Ovary (tissue), 9 donors: Measurements from ENCODE around the gene SLC24A2. TPM values are rescaled to one million over a fixed set of nuclear protein-coding genes. Genes with fewer than 3 reads are reported as not detected.

Experiments
- DNase-seq, 5 donors: peaks; one replicate each; pipeline ENCODE4 v3.0.0-alpha.2; 2019 to 2020
- H3K27ac ChIP-seq, 2 donors: fragments of 200-600 bp; one replicate each; pipeline versions ENCODE4 v1.5.1 to v1.8.0; 2019 to 2022
- H3K27me3 ChIP-seq: fragments of 200-600 bp; one replicate; pipeline ENCODE4 v1.8.0; 2022
- H3K36me3 ChIP-seq: fragments of 200-600 bp; sonication (generic); one replicate; pipeline ENCODE4 v1.5.1; 2019
- H3K4me1 ChIP-seq: one replicate; pipeline ENCODE4 v1.8.1; 2013; ENCODE audit warnings: mild to moderate bottlenecking, moderate library complexity; ENCODE audit not compliant: insufficient read depth
- H3K4me3 ChIP-seq: fragments of 200-600 bp; sonication (generic); one replicate; pipeline ENCODE4 v1.5.1; 2017
- H3K9me3 ChIP-seq, 2 donors: fragments of 200-600 bp in 1 of 2; sonication (generic) in 1 of 2; one replicate each; pipeline versions ENCODE4 v1.5.1 to v1.8.1; 2013 to 2019; ENCODE audit warnings: mild to moderate bottlenecking in 1 of 2, moderate library complexity in 1 of 2
- CTCF ChIP-seq, 3 donors: fragments of 450-650 bp in 2 of 3; fragments of 200-600 bp in 1 of 3; IDR thresholded peaks; one replicate each; pipeline versions ENCODE4 v1.5.1 to v1.8.0; 2016 to 2022; ENCODE audit warnings: antibody characterized with exemption in 3 of 3, mild to moderate bottlenecking in 1 of 3
- EP300 ChIP-seq: sonication (generic); formaldehyde crosslinking; IDR thresholded peaks from one replicate; pipeline ENCODE4 v1.6.1; 2017; ENCODE audit warnings: antibody characterized with exemption
- POLR2A ChIP-seq: fragments of 450-650 bp; IDR thresholded peaks from one replicate; pipeline ENCODE4 v1.6.1; 2017; ENCODE audit warnings: antibody characterized with exemption, mild to moderate bottlenecking, moderate library complexity
- WGBS, 3 donors: extraction: QIAGEN DNeasy Blood & Tissue Kit in 1 of 3; methylation state at CpG; one replicate each; pipeline versions ENCODE4 v1.1.5 to v1.1.7; 2013 to 2017; 5-methylcytosine and 5-hydroxymethylcytosine counted together
- intact Hi-C, 4 donors: fragments of 100-400 bp; cut with DNase I; formaldehyde crosslinking; loops; one replicate each; pipeline versions ENCODE4 v1.11.0 to v1.15.1; 2022 to 2023
- polyA plus RNA-seq, 2 donors: library from polyadenylated mRNA; stranded (reverse); fragments of 200-250 nt in 1 of 2; fragments of 350-450 nt in 1 of 2; fragmentation: Illumina TruSeq in 1 of 2; extraction: RNeasy Lipid Tissue Mini Kit (QIAGEN cat#74804) in 1 of 2; gene quantifications; one replicate each; pipeline ENCODE4 v1.2.3, GENCODE V29; 2013 to 2014
- total RNA-seq, 7 donors: library from RNA; depleted of rRNA in 2 of 7; stranded (reverse); fragments of >200 nt in 2 of 7; fragmentation: NEBNext Ultra II Directional in 3 of 7; extraction: Animal tissue kit (Norgen Biotek cat#: 25700) in 3 of 7; gene quantifications; one replicate each; pipeline versions ENCODE4 v1.1.0 to v1.2.4, GENCODE V29; 2016 to 2023
- donor health status: DM: no; HTN: no; CAD: no; lungs with moderate emphysema.
- donor health status: DM: no; HTN: no; CAD: no.
- donor health status: Bipolar disorder and iron deficiency.
- donor health status: DM: yes; HTN: yes; CAD: no.
- donor health status: DM: no; HTN: no; CAD: no.
- donor health status: DM: yes; HTN: yes; CAD: no.

The SLC24A2 gene
- total and polyA plus RNA-seq, 9 donors, result 0.01 to 0.69 (median 0.24) TPM; not detected in 2

- Histone ChIP-seq H3K36me3 (no peaks in the 10 kb centered on the region), H3K9me3 (no peaks in the 10 kb centered on the region), H3K27me3 (no peaks in the 10 kb centered on the region), H3K27ac (no peak overlapping the region), H3K4me1 (no peaks in the 10 kb centered on the region), H3K4me3 (no peak overlapping the region)
- no peak for DNase-seq
- TF ChIP-seq CTCF (IDR thresholded peaks at IDR 0.05) (no peak), EP300 (no peak), POLR2A (no peak)
- intact Hi-C loops, result no loop called here
These were observed 23.4 kb upstream of the SLC24A2 start for GRCh38 chr9:19812194-19812593.

- Histone ChIP-seq H3K4me1 (no peaks in the 10 kb centered on the region), H3K36me3 (no peaks in the 10 kb centered on the region), H3K27me3 (no peaks in the 10 kb centered on the region), H3K9me3 (no peaks in the 10 kb centered on the region), H3K4me3 (no peak overlapping the region), H3K27ac (no peak overlapping the region)
- WGBS, 3 donors, result 84 to 91% (median 86%) methylated on average over 16 of the region's 16 CpGs
- no peak for DNase-seq
- no peak for TF ChIP-seq CTCF (IDR thresholded peaks at IDR 0.05)
- no peak for TF ChIP-seq POLR2A
- no peak for TF ChIP-seq EP300
- intact Hi-C loops, result no loop called here
These were observed 20.8 kb upstream of the SLC24A2 start for GRCh38 chr9:19809422-19810269.

- no peak overlapping the region for H3K27ac ChIP-seq
- H3K27me3 ChIP-seq, result no peaks in the 10 kb centered on the region
- TF ChIP-seq CTCF (IDR thresholded peaks at IDR 0.05) (no peak), EP300 (no peak), POLR2A (no peak)
- DNase-seq, result no peak
- WGBS, 3 donors, result 22 to 28% (median 26%) methylated on average over 4 of the region's 4 CpGs
- no peaks in the 10 kb centered on the region for H3K4me1 ChIP-seq
- no peak overlapping the region for H3K4me3 ChIP-seq
- no peaks in the 10 kb centered on the region for H3K36me3 ChIP-seq
- intact Hi-C loops, result no loop called here
- no peaks in the 10 kb centered on the region for H3K9me3 ChIP-seq
These were observed 18.5 kb upstream of the SLC24A2 start for GRCh38 chr9:19807182-19807892.

GRCh38 chr9:19804431-19804830, 15.6 kb upstream of the SLC24A2 start:
- H3K36me3 ChIP-seq, result no peaks in the 10 kb centered on the region
- no peaks in the 10 kb centered on the region for H3K4me1 ChIP-seq
- WGBS, 3 donors, result 11 to 21% (median 17%) methylated on average over 1 of the region's 1 CpG
- TF ChIP-seq EP300 (no peak), POLR2A (no peak), CTCF (IDR thresholded peaks at IDR 0.05) (no peak)
- H3K9me3 ChIP-seq, result no peaks in the 10 kb centered on the region
- H3K27me3 ChIP-seq, result no peaks in the 10 kb centered on the region
- H3K4me3 ChIP-seq, result no peak overlapping the region
- H3K27ac ChIP-seq, result no peak overlapping the region
- no peak for DNase-seq
- intact Hi-C loops, result no loop called here
